ENCODE measurements around the gene GPRIN3. TPM values are rescaled to one million over a fixed set of nuclear protein-coding genes. Genes with fewer than 3 reads are reported as not detected.

The GPRIN3 gene
- total RNA-seq, 1 experiment from 2014 or later = 3.8 TPM

DNA sequence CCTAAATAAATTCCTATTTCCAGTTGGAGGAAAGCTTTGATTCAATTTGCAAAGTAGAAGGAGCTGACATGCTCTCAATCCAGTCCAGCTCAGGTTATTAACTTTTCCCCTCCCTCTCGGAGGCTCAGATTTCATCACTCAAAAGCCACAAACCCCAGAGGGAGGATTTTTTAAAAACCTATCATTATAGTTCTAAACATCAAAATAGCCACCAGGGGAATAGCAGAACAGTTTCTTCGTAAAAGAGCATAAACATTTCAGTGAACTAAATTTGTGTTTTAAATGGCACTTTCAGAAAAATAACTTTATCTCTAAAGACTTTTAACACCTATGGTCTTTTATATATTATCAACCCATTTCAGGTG lies 8.8 kb downstream of the GPRIN3 start:
- peak; percentile 48 for DNase-seq (ENCODE audit: low read depth, low spot score)
- in situ Hi-C loops (cut with HindIII; ENCODE audit: low pct_unique_long_range_greater_than_20kb, low sequenced_read_pairs) = no loop called here

GRCh38 chr4:89298155-89298554 lies 9.4 kb downstream of the GPRIN3 start:
- in situ Hi-C loops (cut with HindIII; ENCODE audit: low pct_unique_long_range_greater_than_20kb, low sequenced_read_pairs) = no loop called here
- no peak for DNase-seq (ENCODE audit: low read depth, low spot score)

DNA sequence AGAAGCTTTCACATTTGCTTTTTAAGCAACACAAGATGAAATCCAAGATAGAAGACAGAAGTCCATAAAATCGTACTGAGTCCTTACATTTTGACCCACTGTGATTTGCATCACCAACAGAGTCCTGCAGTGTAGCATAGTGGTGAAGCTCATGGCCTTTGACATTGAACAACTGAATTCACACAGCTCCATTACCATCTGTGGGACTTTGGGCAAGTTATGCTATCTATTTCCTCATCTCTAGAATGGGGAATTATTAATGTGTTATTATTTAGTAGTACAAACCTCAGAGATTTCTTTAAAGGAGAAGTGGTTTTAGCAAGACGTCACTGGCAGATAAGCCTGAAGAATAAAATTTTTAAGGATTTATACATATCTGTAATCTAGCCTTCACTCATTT lies 10.7 kb downstream of the GPRIN3 start:
- in situ Hi-C loops (cut with HindIII; ENCODE audit: low pct_unique_long_range_greater_than_20kb, low sequenced_read_pairs) = no loop called here
- no peak for DNase-seq (ENCODE audit: low read depth, low spot score)

DNA sequence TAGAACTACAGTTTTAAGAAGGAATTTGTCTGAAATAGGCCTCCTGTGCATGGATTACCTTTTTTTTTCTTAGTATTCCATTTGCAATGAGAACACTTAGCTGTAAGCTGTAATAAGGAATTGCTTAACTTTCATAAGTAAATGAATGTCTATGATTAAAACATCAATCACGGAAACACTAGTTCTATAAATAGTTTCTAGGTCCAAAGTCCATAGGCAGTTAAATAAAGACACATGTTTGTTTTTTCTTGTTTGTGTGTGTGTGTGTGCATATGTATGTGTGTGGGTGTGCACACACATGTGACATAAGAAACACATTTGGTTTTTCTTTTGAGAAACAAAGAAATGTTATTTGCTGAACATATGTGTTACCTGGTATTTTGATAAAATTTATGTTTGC lies 11.2 kb downstream of the GPRIN3 start:
- in situ Hi-C loops (cut with HindIII; ENCODE audit: low pct_unique_long_range_greater_than_20kb, low sequenced_read_pairs) = no loop called here
- no peak for DNase-seq (ENCODE audit: low read depth, low spot score)

DNA sequence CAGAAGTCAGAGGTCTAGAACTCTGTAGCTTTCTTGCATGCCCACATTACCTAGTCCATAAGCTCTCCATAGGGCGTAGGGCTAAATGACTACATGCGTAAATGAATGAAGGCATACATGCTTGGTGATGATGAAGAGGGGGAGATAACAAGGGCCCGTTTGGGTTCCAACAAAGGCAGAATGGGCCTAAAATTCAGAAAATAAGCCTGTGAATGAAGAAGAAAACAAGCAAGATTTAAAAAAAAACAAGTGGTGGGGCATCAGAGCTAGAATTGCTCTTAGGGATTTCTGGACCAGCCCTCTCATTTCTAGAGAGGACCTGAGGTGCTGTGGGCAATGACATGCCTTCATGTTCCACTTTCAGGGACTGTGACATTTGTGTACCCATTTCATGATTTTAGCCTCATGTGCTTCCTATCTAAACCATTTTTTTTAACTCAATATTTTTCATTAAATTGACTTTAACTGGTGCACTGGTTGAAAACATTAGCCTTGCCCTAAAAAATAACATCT lies 12.1 kb downstream of the GPRIN3 start:
- in situ Hi-C loops (cut with HindIII; ENCODE audit: low pct_unique_long_range_greater_than_20kb, low sequenced_read_pairs) = no loop called here

DNA sequence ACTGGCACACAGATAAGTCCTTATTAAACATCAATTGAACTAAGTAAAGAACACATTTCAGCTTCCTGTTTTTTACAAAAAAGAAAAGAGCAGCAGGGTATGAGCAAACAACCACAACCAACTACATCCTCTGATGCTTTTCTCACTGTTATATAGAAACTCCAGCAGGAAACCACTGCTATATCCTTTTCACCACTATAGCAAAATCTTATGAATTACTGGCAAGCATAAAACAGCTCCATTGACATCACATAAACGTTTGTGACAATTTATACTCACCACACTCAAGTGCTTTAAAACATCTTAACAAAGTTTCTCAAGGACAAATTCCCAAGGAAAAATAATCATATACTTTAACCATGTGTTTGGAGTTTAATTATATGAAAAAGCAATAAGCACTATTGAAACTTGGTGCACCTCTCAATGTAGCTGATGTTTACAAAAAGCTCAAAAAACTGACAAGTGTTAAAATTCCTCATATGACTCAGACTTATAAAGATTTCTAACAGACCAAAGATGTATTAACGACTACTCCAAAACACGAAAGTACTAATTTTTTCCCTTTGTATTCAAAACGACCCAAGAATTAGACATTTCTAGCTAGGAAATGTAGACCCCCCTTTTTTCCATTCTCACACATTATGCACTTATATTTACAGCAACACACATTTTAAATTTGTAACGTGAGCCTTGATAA lies 12.9 kb downstream of the GPRIN3 start:
- no peak for DNase-seq (ENCODE audit: low read depth, low spot score)
- in situ Hi-C loops (cut with HindIII; ENCODE audit: low pct_unique_long_range_greater_than_20kb, low sequenced_read_pairs) = no loop called here

More for the DNA sequence above, 12.1 kb downstream of the GPRIN3 start:
- DNase-seq (ENCODE audit: low read depth, low spot score) = no peak

- in situ Hi-C loops (cut with HindIII; ENCODE audit: low pct_unique_long_range_greater_than_20kb, low sequenced_read_pairs) = no loop called here
- no peak for DNase-seq (ENCODE audit: low read depth, low spot score)
Observed at GRCh38 chr4:89293299-89293698, 14.3 kb downstream of the GPRIN3 start.

- in situ Hi-C loops (cut with HindIII; ENCODE audit: low pct_unique_long_range_greater_than_20kb, low sequenced_read_pairs) = no loop called here
- peak; percentile 69 for DNase-seq (ENCODE audit: low read depth, low spot score)
Observed at GRCh38 chr4:89290727-89291516, 16.7 kb downstream of the GPRIN3 start.

DNA sequence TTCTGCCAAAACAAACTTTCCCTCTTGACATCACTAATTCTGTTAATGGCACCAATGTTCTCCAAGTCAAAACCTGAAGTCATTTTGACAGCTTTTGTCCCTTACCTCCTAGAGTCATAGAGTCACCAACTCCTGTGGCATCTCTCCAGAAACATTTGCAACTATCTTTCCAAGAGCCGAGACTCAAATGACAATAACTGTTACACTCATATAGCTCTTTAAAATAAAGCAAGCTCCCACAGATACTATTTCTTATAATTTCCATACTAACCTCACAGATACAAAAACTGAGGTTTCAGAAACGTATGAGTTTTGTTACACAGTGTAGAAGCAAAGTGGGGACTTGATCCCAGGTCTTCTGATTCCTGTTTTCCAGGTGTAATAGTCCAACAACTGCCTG lies 18.3 kb downstream of the GPRIN3 start:
- no peak for DNase-seq (ENCODE audit: low read depth, low spot score)
- in situ Hi-C loops (cut with HindIII; ENCODE audit: low pct_unique_long_range_greater_than_20kb, low sequenced_read_pairs) = no loop called here

- in situ Hi-C loops (cut with HindIII; ENCODE audit: low pct_unique_long_range_greater_than_20kb, low sequenced_read_pairs) = no loop called here
- DNase-seq (ENCODE audit: low read depth, low spot score) = peak; percentile 35
Observed at GRCh38 chr4:89288430-89288829, 19.2 kb downstream of the GPRIN3 start.

GRCh38 chr4:89287945-89288344 lies 19.7 kb downstream of the GPRIN3 start:
- in situ Hi-C loops (cut with HindIII; ENCODE audit: low pct_unique_long_range_greater_than_20kb, low sequenced_read_pairs) = no loop called here
- DNase-seq (ENCODE audit: low read depth, low spot score) = no peak

DNA sequence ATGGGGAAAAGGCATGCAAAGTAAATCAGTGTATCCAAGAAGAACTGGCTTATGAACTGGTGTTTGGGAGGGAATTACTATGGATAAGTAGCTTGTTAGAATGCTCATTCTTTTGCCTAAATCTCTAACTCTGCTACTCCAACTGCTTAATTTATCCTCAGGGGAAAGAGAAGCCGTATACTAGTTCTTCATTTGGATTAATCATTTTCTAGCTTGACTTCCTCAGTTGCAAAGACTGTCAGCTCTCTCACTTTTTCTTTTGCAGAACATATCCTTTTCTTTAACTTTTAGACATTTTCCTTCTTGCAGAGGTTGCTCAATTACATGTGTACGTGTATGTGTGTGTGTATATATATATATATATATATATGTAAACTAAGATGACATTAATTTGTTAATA lies 21.9 kb downstream of the GPRIN3 start:
- in situ Hi-C loops (cut with HindIII; ENCODE audit: low pct_unique_long_range_greater_than_20kb, low sequenced_read_pairs) = no loop called here
- no peak for DNase-seq (ENCODE audit: low read depth, low spot score)

DNA sequence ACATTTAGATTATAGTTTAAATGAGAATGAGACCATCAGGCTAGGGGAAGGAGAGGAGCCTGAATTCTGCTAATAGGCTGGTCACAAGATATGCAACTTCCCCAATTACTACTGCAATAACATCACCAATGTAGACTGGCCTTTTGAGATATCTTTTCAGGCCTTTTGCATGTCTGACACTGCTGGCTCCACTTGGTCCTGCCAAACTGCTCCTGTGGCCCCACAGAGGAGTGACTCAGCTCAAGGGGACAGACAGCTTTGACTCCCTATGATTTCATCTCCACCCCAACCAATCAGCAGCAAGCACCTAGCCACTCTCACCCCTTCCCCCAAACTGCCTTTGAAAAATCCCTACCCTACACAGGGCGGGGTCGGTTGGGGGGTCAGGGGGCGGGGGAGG lies 22.8 kb downstream of the GPRIN3 start:
- DNase-seq (ENCODE audit: low read depth, low spot score) = no peak
- in situ Hi-C loops (cut with HindIII; ENCODE audit: low pct_unique_long_range_greater_than_20kb, low sequenced_read_pairs) = no loop called here

DNA sequence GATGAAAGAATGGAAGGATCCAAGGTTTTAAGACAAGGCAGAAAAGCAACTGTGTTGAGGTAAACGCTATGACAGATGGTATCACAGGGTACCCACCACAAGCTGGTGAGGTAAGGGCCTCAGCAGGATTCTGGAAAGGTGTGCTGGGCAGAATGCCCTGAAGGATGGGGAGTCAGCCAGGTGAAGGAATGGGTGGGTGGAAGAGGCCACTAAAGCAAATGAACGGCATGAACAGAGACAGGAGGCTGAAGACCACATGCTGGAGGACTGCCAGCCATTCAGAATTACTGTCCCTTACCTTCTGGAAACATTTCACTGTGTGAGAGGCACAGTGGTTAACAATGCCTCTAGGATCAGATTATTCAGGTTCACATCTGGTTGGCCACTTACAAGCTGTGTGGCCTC lies 23.6 kb downstream of the GPRIN3 start:
- in situ Hi-C loops (cut with HindIII; ENCODE audit: low pct_unique_long_range_greater_than_20kb, low sequenced_read_pairs) = no loop called here
- no peak for DNase-seq (ENCODE audit: low read depth, low spot score)

DNA sequence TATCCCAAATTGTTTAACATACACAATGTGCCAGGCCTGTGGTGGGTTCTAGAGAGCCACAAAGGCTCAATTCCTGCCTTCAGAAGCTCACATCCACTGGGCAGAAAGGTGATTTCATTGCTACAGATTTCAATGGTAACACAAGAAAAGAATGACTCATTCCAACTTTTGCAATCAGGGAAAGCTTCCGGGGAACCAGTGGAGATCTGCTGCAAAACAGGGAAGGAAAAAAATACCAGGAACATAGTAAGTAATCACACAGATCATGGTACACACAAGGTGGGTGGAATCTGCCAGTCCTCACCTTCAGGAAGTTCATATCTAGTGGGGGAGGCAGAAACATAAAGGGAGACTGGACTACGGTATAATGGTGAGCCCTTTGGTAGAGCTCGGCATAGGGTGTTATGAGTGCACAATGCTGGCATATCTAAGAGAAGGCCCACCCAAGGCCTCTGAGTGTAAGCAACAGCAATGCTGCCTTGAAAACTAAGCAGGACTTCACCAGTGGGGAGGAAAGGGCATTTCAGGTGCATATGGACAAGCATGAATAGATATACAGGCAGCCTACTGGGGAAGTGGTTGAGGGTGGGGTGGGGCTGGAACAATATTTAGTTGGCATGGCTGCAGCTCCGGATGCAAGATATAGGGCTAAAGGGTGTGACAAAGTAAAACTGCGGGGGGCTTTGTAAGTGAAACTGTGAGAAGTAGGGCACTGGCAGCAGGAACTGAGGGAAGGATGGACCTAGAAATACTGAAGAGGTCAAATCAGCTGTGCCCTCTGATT lies 24.2 kb downstream of the GPRIN3 start:
- no peak for DNase-seq (ENCODE audit: low read depth, low spot score)
- in situ Hi-C loops (cut with HindIII; ENCODE audit: low pct_unique_long_range_greater_than_20kb, low sequenced_read_pairs) = no loop called here

- DNase-seq (ENCODE audit: low read depth, low spot score) = no peak
- in situ Hi-C loops (cut with HindIII; ENCODE audit: low pct_unique_long_range_greater_than_20kb, low sequenced_read_pairs) = no loop called here
Observed at GRCh38 chr4:89279385-89279784, 28.2 kb downstream of the GPRIN3 start.

GRCh38 chr4:89277412-89277811 lies 30.2 kb downstream of the GPRIN3 start:
- DNase-seq (ENCODE audit: low read depth, low spot score) = no peak
- in situ Hi-C loops (cut with HindIII; ENCODE audit: low pct_unique_long_range_greater_than_20kb, low sequenced_read_pairs) = no loop called here

DNA sequence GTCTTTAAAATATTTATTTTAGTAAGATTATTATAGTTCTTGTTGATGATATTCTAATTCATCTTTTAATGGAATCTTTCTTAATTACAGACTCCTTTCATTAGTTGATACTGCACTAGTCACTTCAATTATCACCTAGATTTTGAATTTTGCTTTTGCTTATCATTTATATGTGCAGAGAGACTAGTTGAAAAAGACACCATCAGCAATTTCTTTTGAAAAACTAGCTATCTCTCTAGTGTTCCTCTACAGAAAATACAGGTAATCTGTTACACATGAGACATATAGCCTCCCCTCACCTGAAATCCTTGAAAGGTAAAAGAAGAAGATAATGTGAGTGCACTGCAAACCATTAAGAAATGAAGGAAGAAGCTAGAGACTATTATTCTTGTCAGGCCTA lies 31.3 kb downstream of the GPRIN3 start:
- in situ Hi-C loops (cut with HindIII; ENCODE audit: low pct_unique_long_range_greater_than_20kb, low sequenced_read_pairs) = no loop called here
- DNase-seq (ENCODE audit: low read depth, low spot score) = no peak
